ENCODE data around the gene ARHGAP26.

Gene ARHGAP26

DNA sequence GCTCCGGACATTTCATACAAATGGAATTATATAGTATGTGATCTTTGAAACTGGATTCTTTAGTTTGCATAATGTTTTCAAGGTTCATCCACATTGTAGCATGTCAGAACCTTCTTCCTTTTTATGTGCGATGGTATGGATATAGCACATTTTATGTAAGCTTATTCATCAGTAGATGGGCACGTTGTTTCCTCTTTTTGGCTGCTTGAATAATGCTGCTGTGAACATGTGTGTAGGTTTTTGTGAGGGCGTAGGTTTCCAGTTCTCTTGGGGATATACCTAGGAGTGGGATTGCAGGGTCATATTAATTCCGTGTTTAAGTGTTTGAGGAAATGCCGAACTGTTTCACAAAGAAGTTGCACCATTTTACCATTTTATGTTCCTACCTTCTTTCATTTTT, 445.5 kb downstream of the ARHGAP26 start:
- no peak for DNase-seq

GRCh38 chr5:143216211-143216610, 446.0 kb downstream of the ARHGAP26 start:
- no peak for DNase-seq

- DNase-seq, result peak; percentile 52
Observed at GRCh38 chr5:143217065-143217803, 447.1 kb downstream of the ARHGAP26 start.

- DNase-seq, result no peak
Observed at GRCh38 chr5:143217804-143218160, 447.6 kb downstream of the ARHGAP26 start.

- no peak for DNase-seq
Observed at GRCh38 chr5:143218517-143219170, 448.5 kb downstream of the ARHGAP26 start.

DNA sequence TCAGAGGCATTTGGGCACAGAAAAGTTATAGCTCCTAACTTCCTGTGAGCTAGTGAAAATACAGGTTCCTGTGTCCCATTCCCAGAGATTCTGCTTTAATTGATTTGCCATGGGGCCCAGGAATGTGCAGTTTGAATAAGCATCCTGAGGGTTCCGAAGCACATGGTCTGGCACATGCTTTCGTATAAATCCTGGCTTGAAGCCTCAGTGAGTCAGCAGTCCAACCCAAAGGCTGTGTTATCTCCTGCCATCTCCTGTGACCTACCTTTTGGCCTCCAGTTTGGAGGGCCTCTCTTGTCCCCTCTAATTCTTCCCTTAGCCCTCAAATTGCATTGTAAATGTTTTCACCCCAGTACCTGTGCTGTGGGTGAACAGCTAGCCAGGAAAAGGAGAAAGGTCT, 449.5 kb downstream of the ARHGAP26 start:
- no peak for DNase-seq

- DNase-seq, result no peak
Observed at GRCh38 chr5:143220748-143221251, 450.6 kb downstream of the ARHGAP26 start.

DNA sequence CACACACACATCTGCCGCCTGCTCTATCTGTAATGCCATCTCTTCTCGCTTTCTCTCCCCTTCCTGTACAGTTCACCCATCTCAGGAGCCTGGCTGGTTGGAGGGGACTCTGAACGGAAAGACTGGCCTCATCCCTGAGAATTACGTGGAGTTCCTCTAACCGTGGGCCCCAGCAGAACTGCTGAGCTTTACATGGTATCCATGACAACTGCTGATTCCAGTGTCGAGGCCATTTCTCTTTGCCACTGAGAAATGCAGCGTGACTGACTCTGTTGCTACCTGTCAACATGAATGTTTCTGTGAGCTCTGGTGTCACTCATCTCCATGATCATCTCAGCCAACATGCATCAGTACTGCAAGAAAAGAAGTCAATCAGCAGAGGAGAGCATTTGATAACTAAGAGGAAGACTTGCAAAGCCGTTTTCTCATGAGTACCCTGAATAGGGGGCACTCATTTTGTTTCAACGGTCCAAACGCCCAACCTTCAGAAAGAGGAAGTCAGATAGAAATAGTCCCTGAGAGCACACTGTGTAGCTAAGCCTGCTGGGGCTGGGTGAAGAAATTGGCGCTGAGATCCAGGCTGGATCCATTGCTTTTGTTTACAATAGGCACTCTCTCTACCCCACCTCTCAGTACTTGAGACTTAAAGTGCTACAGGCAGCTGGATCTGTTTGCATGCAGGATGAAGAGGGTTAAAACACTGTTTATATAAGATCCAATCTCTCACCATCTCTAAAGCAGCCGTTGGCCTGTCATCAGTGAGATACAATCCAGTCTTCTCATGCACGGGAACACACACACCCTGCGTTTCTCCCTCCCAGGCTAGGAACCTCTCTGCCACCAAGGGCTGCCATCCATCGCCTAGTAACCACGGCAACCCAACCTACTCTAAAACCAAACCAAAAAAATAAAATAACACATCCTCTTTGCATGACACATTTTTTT, 452.4 kb downstream of the ARHGAP26 start:
- peak; percentile 59 for DNase-seq

DNA sequence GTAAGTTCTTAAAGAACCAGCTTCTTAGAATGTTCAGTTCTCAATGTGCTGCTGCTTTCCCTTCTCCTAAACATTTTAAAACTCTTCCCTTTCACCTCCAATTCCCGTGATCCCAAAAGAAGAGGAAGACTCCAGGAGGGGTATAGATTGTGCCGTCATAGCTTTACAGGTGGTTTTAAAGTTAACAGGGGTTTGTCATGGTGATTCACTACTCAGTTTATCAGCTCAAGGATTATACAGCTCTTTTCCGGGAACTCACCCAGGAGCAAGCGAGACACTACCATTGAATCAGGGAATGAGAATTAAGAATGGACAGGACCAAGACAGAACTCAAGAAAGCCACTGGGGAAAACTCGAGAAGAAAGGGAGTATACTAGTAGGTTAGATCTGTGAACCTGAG, 454.5 kb downstream of the ARHGAP26 start:
- DNase-seq, result no peak

DNA sequence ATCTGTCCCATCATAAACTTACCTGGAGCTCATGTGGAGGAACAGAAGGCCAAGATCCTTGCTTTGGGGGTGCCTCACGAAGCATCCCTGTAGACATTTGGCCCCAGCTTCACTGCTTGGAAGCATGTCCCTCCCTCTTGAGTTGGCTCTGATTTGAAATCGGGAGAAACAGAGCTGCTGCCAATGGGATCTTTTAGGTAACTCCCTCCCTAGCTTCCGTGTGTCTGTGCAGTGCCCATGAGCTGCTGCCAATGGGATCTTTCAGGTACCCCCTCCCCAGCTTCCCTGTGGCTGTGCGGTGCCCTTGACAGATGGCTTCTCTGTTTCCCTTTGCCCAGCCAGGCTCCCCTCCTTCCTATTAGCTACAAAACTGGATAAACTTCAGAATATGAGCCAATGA, 455.3 kb downstream of the ARHGAP26 start:
- DNase-seq, result no peak

DNA sequence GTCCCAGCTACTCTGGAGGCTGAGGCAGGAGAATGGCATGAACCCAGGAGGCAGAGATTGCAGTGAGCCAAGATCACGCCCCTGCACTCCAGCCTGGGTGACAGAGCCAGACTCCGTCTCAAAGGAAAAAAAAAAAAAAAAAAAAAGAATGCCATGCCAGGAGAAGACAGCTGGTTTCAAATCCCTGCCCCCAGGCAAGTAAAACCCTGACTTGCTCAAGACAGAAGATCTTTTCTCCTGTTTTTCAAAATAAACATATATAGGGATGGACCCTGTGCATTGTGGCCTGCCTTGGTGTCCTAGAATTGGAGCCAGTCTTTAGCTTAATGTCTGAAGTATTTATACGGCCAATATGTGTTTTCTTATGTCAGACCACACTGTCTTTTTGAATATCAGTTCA, 456.2 kb downstream of the ARHGAP26 start:
- DNase-seq, result no peak

DNA sequence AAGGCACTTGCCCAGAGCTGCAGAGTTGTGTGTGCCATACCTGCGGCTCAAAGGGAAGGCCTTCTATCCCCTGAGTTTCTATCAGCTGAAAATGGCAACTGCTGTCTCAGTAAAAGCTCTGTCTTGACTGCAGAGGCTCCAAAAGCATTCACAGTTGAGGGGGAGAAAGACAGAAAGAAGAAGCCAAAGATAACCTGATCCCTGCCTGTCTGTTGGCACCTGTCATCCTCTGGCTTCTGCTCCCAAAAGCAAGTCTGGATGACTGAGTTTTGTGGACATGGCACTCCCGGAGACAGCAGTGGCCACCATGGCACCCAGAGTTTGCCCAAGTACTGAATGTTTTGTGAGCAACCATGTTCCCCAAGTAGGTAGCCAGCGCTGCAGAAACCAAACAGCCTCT, 456.7 kb downstream of the ARHGAP26 start:
- DNase-seq, result no peak

- no peak for DNase-seq
Observed at GRCh38 chr5:143227301-143227700, 457.1 kb downstream of the ARHGAP26 start.

- DNase-seq, result no peak
Observed at GRCh38 chr5:143228597-143229293, 458.6 kb downstream of the ARHGAP26 start.

- no peak for DNase-seq
Observed at GRCh38 chr5:143229426-143229895, 459.3 kb downstream of the ARHGAP26 start.

- DNase-seq, result peak; percentile 33
Observed at GRCh38 chr5:143229896-143230675, 459.9 kb downstream of the ARHGAP26 start.

GRCh38 chr5:143230676-143230996, 460.5 kb downstream of the ARHGAP26 start:
- DNase-seq, result no peak

DNA sequence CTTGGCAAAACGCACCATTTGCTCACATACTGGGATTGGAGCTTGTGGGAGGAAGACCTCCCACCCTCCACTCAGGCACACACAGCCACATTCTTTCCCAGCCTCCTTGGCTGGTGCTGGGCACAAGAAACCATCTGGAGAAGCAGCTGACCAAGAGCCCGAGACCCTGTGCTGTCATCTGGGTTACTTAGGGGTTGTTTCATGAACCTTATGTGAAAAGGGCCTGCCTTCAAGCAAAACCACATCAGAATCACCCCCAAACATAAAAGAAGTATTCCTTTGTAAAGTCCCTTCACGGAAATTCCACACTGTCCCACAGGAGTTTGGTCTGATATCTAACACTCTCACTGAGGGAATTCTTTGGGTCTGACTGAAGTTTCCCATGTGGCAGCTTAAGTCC, 461.2 kb downstream of the ARHGAP26 start:
- DNase-seq, result no peak

DNA sequence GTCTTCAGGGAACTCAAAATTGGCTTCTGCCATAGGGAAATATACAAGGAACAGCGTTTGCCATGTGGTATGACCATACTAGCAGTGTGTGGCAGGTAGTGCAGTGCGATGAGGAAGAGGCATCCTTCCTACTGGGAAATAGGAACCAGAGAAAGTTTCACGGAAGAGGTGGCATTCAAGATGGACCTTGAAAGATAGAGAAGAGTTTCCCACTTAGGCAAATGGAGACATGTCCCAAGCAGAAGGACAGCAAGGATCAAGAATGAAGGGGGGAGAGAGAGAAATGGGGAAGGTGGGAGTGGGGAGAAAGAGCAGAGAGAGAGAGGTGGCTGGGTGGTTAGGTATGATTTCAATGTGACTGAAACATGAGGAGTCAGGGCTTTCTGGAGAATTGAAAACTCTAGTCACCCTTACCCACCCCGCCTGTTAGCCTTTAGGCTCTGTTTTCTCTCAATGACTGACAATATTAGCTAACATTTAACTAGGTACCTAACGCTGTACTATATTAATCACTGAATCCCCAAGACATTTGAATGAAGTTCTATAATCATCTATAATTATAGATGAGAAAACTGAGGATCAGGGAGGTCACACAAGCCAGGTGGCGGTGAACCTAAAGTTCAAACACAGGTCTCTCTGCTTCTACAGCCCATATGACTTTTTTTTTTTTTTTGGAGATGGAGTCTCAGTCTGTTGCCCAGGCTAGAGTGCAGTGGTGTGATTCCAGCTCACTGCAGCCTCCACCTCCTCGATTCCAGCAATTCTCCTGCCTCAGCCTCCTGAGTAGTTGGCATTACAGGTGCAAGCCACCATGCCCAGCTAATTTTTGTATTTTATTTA, 462.0 kb downstream of the ARHGAP26 start:
- no peak for DNase-seq

DNA sequence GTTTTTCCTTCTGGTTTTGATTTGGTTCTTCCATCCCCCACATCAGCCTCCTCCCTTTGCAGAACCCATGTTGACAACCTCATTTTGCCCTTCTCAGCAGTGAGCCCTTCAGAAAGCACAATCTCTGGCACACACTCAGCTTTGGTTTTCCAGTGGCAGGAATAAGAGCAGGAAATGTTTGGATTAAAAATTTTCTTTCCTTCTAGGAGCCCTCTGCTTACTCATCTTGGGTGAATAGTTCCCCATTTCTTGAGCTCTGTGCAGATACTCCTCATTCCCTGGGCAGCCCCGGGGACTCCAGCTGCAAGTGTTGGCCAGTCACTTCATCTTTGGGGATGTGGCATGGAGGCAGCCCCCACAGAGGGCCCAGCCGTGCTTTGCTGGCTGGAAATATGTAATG, 462.9 kb downstream of the ARHGAP26 start:
- no peak for DNase-seq

Data from eye (tissue), 1 donor.